ENCODE measurements around the gene RMRP.

The RMRP gene

GRCh38 chr9:35611230-35611797, 46.5 kb downstream of the RMRP start:
- Histone ChIP-seq H2AK5ac (ENCODE audit: low read depth, low read length) (no peak overlapping the region), H2AFZ (ENCODE audit: low read length) (no peak overlapping the region), H4K91ac (ENCODE audit: low read depth, low read length, poor library complexity) (no peak overlapping the region), H2BK120ac (ENCODE audit: low read depth, low read length) (no peak overlapping the region), H3K4me2 (ENCODE audit: insufficient read depth, low read length, poor library complexity, severe bottlenecking) (no peak overlapping the region), H3K9me3 (replicated peaks in 1 of 2; ENCODE audit: control insufficient read depth in 2 of 2, insufficient read depth in 1 of 2, low read depth in 1 of 2, low read length in 2 of 2) (peaks cover 0 to 3% of the 10 kb centered on the region in 2 donors), H2BK12ac (ENCODE audit: low read length) (no peak overlapping the region), H3K4me1 (ENCODE audit: control insufficient read depth in 2 of 2, insufficient read depth in 1 of 2, low read depth in 1 of 2, low read length in 2 of 2) (peaks cover 0 to 7% of the 10 kb centered on the region in 2 donors), H4K8ac (ENCODE audit: low read depth, low read length) (no peak overlapping the region), H3K9ac (ENCODE audit: low read depth, low read length, poor library complexity) (no peak overlapping the region), H3K23ac (ENCODE audit: low read depth, low read length, poor library complexity) (no peak overlapping the region), H3K36me3 (replicated peaks in 1 of 2; ENCODE audit: control insufficient read depth in 2 of 2, insufficient read depth in 2 of 2, low read length in 2 of 2) (peaks cover 26 to 36% of the 10 kb centered on the region in 2 donors), H3K14ac (ENCODE audit: low read length) (no peak overlapping the region), H3K27me3 (ENCODE audit: control insufficient read depth in 3 of 3, insufficient read depth in 3 of 3, low read depth in 1 of 3, low read length in 3 of 3) (peaks cover 2 to 31% (median 15%) of the 10 kb centered on the region in 3 experiments), H3K4ac (ENCODE audit: low read length) (no peak overlapping the region), H3K4me3 (ENCODE audit: low read length in 2 of 2) (no peak overlapping the region), H2BK5ac (ENCODE audit: low read length) (no peak overlapping the region), H3K79me1 (ENCODE audit: low read depth, low read length) (peaks cover 5% of the 10 kb centered on the region), H3K18ac (ENCODE audit: low read length) (no peak overlapping the region), H2BK15ac (ENCODE audit: low read length) (no peak overlapping the region), H3K27ac (replicated peaks; ENCODE audit: low read length) (no peak overlapping the region)
- DNase-seq (ENCODE audit: low spot score): no peak
- no CpG with 5 or more reads among the region's 8 CpGs for WGBS, 2 donors (ENCODE audit: extremely low coverage in 2 of 2, insufficient read length in 2 of 2, insufficient replicate concordance in 1 of 2)

DNA sequence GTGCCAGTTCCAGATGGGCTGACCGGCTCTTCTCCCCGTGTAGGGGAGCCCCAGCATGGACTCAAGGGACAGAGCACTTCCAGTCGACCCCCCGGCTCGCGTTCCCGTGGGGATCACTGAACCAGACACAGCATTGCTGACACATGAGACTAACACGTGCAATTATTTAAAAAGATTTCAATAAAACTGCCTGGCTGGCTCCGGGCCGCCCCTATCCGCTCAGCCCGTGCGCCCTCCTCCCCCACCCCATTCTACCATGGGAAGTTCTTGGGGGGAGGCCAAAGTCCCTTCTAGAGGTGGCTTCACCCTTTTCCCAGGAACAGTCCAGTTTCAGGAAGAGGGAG, 48.0 kb downstream of the RMRP start:
- Histone ChIP-seq H3K9me3 (replicated peaks in 1 of 2; ENCODE audit: control insufficient read depth in 2 of 2, insufficient read depth in 1 of 2, low read depth in 1 of 2, low read length in 2 of 2) (no peaks in the 10 kb centered on the region), H3K4ac (ENCODE audit: low read length) (no peak overlapping the region), H4K8ac (ENCODE audit: low read depth, low read length) (no peak overlapping the region), H3K4me2 (ENCODE audit: insufficient read depth, low read length, poor library complexity, severe bottlenecking) (no peak overlapping the region), H2BK120ac (ENCODE audit: low read depth, low read length) (no peak overlapping the region), H3K14ac (ENCODE audit: low read length) (no peak overlapping the region), H3K4me3 (ENCODE audit: low read length in 2 of 2) (no peak overlapping the region), H2BK12ac (ENCODE audit: low read length) (no peak overlapping the region), H3K27me3 (ENCODE audit: control insufficient read depth in 3 of 3, insufficient read depth in 3 of 3, low read depth in 1 of 3, low read length in 3 of 3) (peaks cover 0 to 16% (median 0%) of the 10 kb centered on the region in 3 experiments), H3K18ac (ENCODE audit: low read length) (no peak overlapping the region), H3K79me1 (ENCODE audit: low read depth, low read length) (peaks cover 5% of the 10 kb centered on the region), H3K23ac (ENCODE audit: low read depth, low read length, poor library complexity) (no peak overlapping the region), H2AFZ (ENCODE audit: low read length) (no peak overlapping the region), H4K91ac (ENCODE audit: low read depth, low read length, poor library complexity) (no peak overlapping the region), H3K4me1 (ENCODE audit: control insufficient read depth in 2 of 2, insufficient read depth in 1 of 2, low read depth in 1 of 2, low read length in 2 of 2) (peaks cover 1 to 8% of the 10 kb centered on the region in 2 donors), H3K27ac (replicated peaks; ENCODE audit: low read length) (no peak overlapping the region), H3K9ac (ENCODE audit: low read depth, low read length, poor library complexity) (no peak overlapping the region), H2BK15ac (ENCODE audit: low read length) (no peak overlapping the region), H3K36me3 (replicated peaks in 1 of 2; ENCODE audit: control insufficient read depth in 2 of 2, insufficient read depth in 2 of 2, low read length in 2 of 2) (peaks cover 26 to 36% of the 10 kb centered on the region in 2 donors), H2AK5ac (ENCODE audit: low read depth, low read length) (no peak overlapping the region), H2BK5ac (ENCODE audit: low read length) (no peak overlapping the region)
- no peak for DNase-seq (ENCODE audit: low spot score)
- no CpG with 5 or more reads among the region's 13 CpGs for WGBS, 2 donors (ENCODE audit: extremely low coverage in 2 of 2, insufficient read length in 2 of 2, insufficient replicate concordance in 1 of 2)

DNA sequence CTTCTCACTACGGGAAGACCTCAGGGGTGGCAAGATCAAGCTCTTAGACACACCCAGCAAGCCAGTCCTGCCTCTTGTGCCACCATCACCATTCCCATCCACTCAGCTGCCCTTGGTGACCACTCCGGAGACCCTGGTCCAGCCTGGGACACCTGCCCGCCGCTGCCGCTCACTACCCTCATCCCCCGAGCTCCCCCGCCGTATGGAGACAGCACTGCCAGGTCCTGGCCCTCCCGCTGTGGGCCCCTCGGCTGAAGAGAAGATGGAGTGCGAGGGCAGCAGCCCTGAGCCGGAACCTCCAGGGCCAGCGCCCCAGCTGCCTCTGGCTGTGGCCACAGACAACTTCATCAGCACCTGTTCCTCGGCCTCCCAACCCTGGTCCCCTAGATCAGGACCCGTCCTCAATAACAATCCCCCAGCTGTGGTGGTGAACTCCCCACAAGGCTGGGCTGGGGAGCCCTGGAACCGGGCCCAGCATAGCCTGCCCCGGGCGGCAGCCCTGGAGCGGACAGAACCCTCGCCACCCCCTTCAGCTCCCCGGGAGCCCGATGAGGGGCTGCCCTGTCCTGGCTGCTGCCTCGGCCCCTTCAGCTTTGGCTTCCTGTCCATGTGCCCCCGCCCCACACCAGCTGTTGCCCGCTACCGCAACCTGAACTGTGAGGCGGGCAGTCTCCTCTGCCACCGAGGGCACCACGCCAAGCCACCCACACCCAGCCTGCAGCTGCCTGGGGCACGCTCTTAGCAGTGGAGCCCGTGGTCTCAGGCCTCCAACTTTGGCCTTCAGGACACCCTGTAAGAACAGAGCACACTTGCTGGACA, 48.6 kb downstream of the RMRP start:
- H3K27ac ChIP-seq (replicated peaks; ENCODE audit: low read length): no peak overlapping the region
- WGBS, 2 donors (ENCODE audit: extremely low coverage in 2 of 2, insufficient read length in 2 of 2, insufficient replicate concordance in 1 of 2): no CpG with 5 or more reads among the region's 31 CpGs
- H3K4me3 ChIP-seq (ENCODE audit: low read length in 2 of 2): no peak overlapping the region
- H3K18ac ChIP-seq (ENCODE audit: low read length): no peak overlapping the region
- H2BK12ac ChIP-seq (ENCODE audit: low read length): no peak overlapping the region
- no peak overlapping the region for H3K9ac ChIP-seq (ENCODE audit: low read depth, low read length, poor library complexity)
- H3K79me1 ChIP-seq (ENCODE audit: low read depth, low read length): peaks cover 5% of the 10 kb centered on the region
- no peak overlapping the region for H3K4me2 ChIP-seq (ENCODE audit: insufficient read depth, low read length, poor library complexity, severe bottlenecking)
- H3K14ac ChIP-seq (ENCODE audit: low read length): no peak overlapping the region
- H2BK5ac ChIP-seq (ENCODE audit: low read length): no peak overlapping the region
- H3K4me1 ChIP-seq (ENCODE audit: control insufficient read depth in 2 of 2, insufficient read depth in 1 of 2, low read depth in 1 of 2, low read length in 2 of 2): peaks cover 5 to 8% of the 10 kb centered on the region in 2 donors
- no peak overlapping the region for H2AFZ ChIP-seq (ENCODE audit: low read length)
- no peaks in the 10 kb centered on the region for H3K9me3 ChIP-seq (replicated peaks in 1 of 2; ENCODE audit: control insufficient read depth in 2 of 2, insufficient read depth in 1 of 2, low read depth in 1 of 2, low read length in 2 of 2)
- no peak overlapping the region for H4K8ac ChIP-seq (ENCODE audit: low read depth, low read length)
- no peak for DNase-seq (ENCODE audit: low spot score)
- no peak overlapping the region for H2AK5ac ChIP-seq (ENCODE audit: low read depth, low read length)
- peak overlapping the region; percentile 10 for H3K23ac ChIP-seq (ENCODE audit: low read depth, low read length, poor library complexity)
- no peak overlapping the region for H3K4ac ChIP-seq (ENCODE audit: low read length)
- H3K27me3 ChIP-seq (ENCODE audit: control insufficient read depth in 3 of 3, insufficient read depth in 3 of 3, low read depth in 1 of 3, low read length in 3 of 3): peaks cover 0 to 10% (median 0%) of the 10 kb centered on the region in 3 experiments
- H2BK120ac ChIP-seq (ENCODE audit: low read depth, low read length): no peak overlapping the region
- H3K36me3 ChIP-seq (replicated peaks in 1 of 2; ENCODE audit: control insufficient read depth in 2 of 2, insufficient read depth in 2 of 2, low read length in 2 of 2): peaks cover 26 to 36% of the 10 kb centered on the region in 2 donors
- H4K91ac ChIP-seq (ENCODE audit: low read depth, low read length, poor library complexity): no peak overlapping the region
- no peak overlapping the region for H2BK15ac ChIP-seq (ENCODE audit: low read length)

DNA sequence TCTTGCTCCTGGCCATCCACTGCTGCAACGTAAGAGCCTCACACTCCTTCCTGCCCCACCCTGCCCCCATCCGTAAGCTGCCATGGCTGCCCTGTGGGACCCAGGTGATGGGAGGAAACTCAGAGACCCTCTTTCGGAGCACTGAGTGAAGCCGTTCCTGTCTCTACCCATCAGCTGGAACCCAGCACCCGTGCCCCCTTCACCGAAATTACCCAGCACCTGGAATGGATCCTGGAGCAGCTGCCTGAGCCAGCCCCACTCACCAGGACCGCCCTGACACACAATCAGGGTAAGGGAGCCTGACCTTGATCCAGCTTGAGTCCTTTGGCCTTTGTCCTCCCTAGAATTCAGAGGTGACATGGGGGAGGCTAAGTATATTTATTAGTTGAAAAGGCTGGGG, 49.6 kb downstream of the RMRP start:
- Histone ChIP-seq H2BK12ac (ENCODE audit: low read length) (no peak overlapping the region), H3K9me3 (replicated peaks in 1 of 2; ENCODE audit: control insufficient read depth in 2 of 2, insufficient read depth in 1 of 2, low read depth in 1 of 2, low read length in 2 of 2) (no peaks in the 10 kb centered on the region), H3K23ac (ENCODE audit: low read depth, low read length, poor library complexity) (no peak overlapping the region), H3K18ac (ENCODE audit: low read length) (no peak overlapping the region), H3K4me3 (ENCODE audit: low read length in 2 of 2) (no peak overlapping the region), H2BK5ac (ENCODE audit: low read length) (no peak overlapping the region), H3K4me2 (ENCODE audit: insufficient read depth, low read length, poor library complexity, severe bottlenecking) (no peak overlapping the region), H3K79me1 (ENCODE audit: low read depth, low read length) (peaks cover 5% of the 10 kb centered on the region), H2AFZ (ENCODE audit: low read length) (no peak overlapping the region), H3K9ac (ENCODE audit: low read depth, low read length, poor library complexity) (no peak overlapping the region), H2BK15ac (ENCODE audit: low read length) (no peak overlapping the region), H2AK5ac (ENCODE audit: low read depth, low read length) (no peak overlapping the region), H3K14ac (ENCODE audit: low read length) (no peak overlapping the region), H3K36me3 (replicated peaks in 1 of 2; ENCODE audit: control insufficient read depth in 2 of 2, insufficient read depth in 2 of 2, low read length in 2 of 2) (peaks cover 26 to 36% of the 10 kb centered on the region in 2 donors), H4K8ac (ENCODE audit: low read depth, low read length) (no peak overlapping the region), H4K91ac (ENCODE audit: low read depth, low read length, poor library complexity) (no peak overlapping the region), H3K27me3 (ENCODE audit: control insufficient read depth in 3 of 3, insufficient read depth in 3 of 3, low read depth in 1 of 3, low read length in 3 of 3) (peaks cover 0 to 6% (median 0%) of the 10 kb centered on the region in 3 experiments), H3K4me1 (ENCODE audit: control insufficient read depth in 2 of 2, insufficient read depth in 1 of 2, low read depth in 1 of 2, low read length in 2 of 2) (peaks cover 9% of the 10 kb centered on the region in 2 donors), H3K4ac (ENCODE audit: low read length) (no peak overlapping the region), H2BK120ac (ENCODE audit: low read depth, low read length) (no peak overlapping the region), H3K27ac (replicated peaks; ENCODE audit: low read length) (no peak overlapping the region)
- WGBS, 2 donors (ENCODE audit: extremely low coverage in 2 of 2, insufficient read length in 2 of 2, insufficient replicate concordance in 1 of 2): no CpG with 5 or more reads among the region's 7 CpGs
- no peak for DNase-seq (ENCODE audit: low spot score)

All from neuronal stem cell (in vitro differentiated cells).